PC-9 (cell line): Measurements from ENCODE around the gene CD28.
"Not testable (repeated sequence)": the region's sequence is repeated elsewhere in the genome, so short reads cannot be mapped to it uniquely, and the experiment has no call there.

Source experiments
- EZH2 ChIP-seq: fragments of 200-600 bp; sonication (generic); IDR thresholded peaks from 2 replicates; pipeline ENCODE4 v1.8.0; 2017; ENCODE audit warnings: antibody characterized with exemption, low read depth
- TF ChIP-seq, protein P1 (sequence below): fragments of 200-600 bp; sonication (generic); conservative IDR thresholded peaks from 2 replicates; pipeline ENCODE4 v1.6.1; 2017; ENCODE audit warnings: mixed run types, antibody characterized with exemption, mild to moderate bottlenecking, moderate library complexity

DNA sequence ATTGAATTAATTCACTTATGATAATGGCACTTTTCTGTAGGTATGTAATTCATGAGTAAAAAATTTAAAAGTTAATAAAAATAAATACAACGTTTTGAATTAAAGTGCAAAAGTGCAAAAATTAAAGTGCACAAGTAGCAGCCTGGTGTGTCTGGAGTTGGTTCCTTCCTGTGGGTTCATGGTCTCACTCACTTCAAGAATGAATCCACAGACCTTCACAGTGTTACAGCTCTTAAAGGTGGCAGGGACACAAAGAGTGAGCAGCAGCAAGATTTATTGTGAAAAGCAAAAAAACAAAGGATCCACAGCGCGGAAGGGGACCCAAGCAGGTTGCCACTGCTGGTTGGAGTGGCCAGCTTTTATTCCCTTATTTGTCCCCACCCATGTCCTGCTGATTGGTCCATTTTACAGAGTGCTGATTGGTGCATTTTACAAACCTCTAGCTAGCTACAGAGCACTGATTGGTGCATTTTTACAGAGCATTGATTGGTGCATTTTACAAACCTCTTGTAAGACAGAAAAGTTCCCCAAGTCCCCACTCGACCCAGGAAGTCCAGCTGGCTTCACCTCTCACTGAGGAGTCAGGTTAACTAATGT is 73.1 kb downstream of the CD28 start:
- TF ChIP-seq, protein P1, sequence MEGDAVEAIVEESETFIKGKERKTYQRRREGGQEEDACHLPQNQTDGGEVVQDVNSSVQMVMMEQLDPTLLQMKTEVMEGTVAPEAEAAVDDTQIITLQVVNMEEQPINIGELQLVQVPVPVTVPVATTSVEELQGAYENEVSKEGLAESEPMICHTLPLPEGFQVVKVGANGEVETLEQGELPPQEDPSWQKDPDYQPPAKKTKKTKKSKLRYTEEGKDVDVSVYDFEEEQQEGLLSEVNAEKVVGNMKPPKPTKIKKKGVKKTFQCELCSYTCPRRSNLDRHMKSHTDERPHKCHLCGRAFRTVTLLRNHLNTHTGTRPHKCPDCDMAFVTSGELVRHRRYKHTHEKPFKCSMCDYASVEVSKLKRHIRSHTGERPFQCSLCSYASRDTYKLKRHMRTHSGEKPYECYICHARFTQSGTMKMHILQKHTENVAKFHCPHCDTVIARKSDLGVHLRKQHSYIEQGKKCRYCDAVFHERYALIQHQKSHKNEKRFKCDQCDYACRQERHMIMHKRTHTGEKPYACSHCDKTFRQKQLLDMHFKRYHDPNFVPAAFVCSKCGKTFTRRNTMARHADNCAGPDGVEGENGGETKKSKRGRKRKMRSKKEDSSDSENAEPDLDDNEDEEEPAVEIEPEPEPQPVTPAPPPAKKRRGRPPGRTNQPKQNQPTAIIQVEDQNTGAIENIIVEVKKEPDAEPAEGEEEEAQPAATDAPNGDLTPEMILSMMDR = not testable (repeated sequence)
- TF ChIP-seq EZH2 = not testable (repeated sequence)
